Retinal pigment epithelial cell (primary cell): Measurements from ENCODE around the gene PTH2R.
"Not testable (repeated sequence)": the region's sequence is repeated elsewhere in the genome, so short reads cannot be mapped to it uniquely, and the experiment has no call there.

Source experiments
- DNase-seq: peaks from one replicate; pipeline ENCODE4 v3.0.0-alpha.2; 2010; ENCODE audit warnings: low read depth
- H3K4me3 ChIP-seq: 2 replicates; pipeline ENCODE4 v1.5.1; 2011; ENCODE audit warnings: mild to moderate bottlenecking, low read length, control low read depth, moderate library complexity
- CTCF ChIP-seq: conservative IDR thresholded peaks from 2 replicates; pipeline ENCODE4 v1.5.1; 2011; ENCODE audit warnings: low read depth, low read length, control low read depth, inconsistent platforms

PTH2R gene

GRCh38 chr2:208529796-208530195 lies 123.2 kb downstream of the PTH2R start:
- DNase-seq = no peak
- TF ChIP-seq CTCF = no peak

GRCh38 chr2:208531361-208531760 lies 124.8 kb downstream of the PTH2R start:
- no peak for DNase-seq
- no peak for TF ChIP-seq CTCF

More at GRCh38 chr2:208529796-208530195, 123.2 kb downstream of the PTH2R start:
- H3K4me3 ChIP-seq = no peak overlapping the region

GRCh38 chr2:208535578-208535977 lies 129.0 kb downstream of the PTH2R start:
- not testable (repeated sequence) for H3K4me3 ChIP-seq, DNase-seq

More at GRCh38 chr2:208531361-208531760, 124.8 kb downstream of the PTH2R start:
- H3K4me3 ChIP-seq = no peak overlapping the region

- no peak for TF ChIP-seq CTCF
- no peak overlapping the region for H3K4me3 ChIP-seq
- DNase-seq = no peak
Measured at GRCh38 chr2:208541461-208541988, 134.9 kb downstream of the PTH2R start.

- H3K4me3 ChIP-seq = no peak overlapping the region
- DNase-seq = no peak
- no peak for TF ChIP-seq CTCF
Measured at GRCh38 chr2:208541989-208542464, 135.4 kb downstream of the PTH2R start.

- no peak for TF ChIP-seq CTCF
- H3K4me3 ChIP-seq = no peak overlapping the region
Measured at GRCh38 chr2:208542465-208543041, 136.0 kb downstream of the PTH2R start.

More at GRCh38 chr2:208542465-208543041, 136.0 kb downstream of the PTH2R start:
- no peak for DNase-seq
